ENCODE data around the gene DLGAP1.
"Not testable (repeated sequence)": the region's sequence is repeated elsewhere in the genome, so short reads cannot be mapped to it uniquely, and the experiment has no call there.

DLGAP1 gene

GRCh38 chr18:3592864-3593263 lies 862.2 kb downstream of the DLGAP1 start:
- no peak for DNase-seq

DNA sequence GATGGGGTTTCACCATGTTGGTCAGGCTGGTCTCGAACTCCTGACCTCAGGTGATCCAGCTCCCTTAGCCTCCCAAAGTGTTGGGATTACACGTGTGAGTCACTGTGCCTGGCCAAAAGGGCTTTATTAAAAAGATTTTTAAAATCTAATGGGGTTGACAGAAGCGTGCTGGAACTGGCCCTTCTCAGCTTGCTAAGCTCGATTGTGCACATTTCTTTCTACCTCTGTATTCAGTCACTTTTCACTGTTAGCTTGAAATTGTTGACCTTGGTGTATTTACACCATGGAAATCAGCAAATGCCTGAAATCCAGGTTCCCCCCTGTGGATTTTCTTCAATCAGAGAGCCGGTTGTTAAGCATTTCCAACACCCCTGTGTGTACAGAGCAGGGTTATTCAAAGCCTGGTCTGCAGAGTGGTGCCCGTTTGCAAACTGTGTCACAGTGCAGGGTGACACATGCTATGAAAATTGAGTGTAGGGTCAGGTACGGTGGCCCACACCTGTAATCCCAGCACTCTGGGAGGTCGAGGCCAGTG lies 864.9 kb downstream of the DLGAP1 start:
- DNase-seq = no peak

DNA sequence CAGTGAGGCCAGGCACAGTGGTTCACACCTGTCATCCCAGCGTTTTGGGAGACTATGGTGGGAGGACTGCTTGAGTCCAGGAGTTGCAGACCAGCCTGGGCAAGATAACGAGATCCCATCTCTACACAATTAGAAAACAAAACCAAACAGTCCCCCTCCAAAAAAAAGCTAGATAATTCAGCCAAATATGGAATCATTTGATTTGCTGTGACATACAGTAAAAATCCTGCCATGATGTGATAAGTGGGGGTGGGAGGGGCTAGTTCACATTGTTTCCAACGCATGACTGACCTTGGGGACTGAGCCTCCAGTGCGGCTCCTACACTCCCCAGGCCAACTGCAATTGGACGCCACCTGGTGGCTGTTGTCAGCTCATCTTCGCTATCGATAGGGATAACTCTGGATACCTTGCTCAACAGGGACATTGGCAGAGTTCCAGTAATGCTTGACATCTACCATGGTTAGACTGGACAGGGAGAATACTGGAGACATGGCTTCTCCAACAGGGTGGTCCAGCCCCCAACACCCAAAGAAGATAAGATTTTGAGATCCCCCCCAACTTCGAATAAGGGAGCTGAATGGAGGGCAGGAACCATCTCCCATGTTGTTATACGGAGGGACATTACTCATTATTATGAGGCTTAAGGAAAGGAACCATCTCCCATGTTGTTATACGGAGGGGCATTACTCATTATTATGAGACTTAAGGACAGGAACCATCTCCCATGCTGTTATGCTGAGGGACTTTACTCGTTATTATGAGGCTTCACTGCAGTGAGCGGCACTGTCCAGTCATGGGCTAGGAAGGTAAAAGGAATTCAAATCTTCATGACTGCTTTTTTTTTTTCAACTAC lies 869.2 kb downstream of the DLGAP1 start:
- no peak for DNase-seq

GRCh38 chr18:3584897-3585460 lies 870.1 kb downstream of the DLGAP1 start:
- no peak for DNase-seq

DNA sequence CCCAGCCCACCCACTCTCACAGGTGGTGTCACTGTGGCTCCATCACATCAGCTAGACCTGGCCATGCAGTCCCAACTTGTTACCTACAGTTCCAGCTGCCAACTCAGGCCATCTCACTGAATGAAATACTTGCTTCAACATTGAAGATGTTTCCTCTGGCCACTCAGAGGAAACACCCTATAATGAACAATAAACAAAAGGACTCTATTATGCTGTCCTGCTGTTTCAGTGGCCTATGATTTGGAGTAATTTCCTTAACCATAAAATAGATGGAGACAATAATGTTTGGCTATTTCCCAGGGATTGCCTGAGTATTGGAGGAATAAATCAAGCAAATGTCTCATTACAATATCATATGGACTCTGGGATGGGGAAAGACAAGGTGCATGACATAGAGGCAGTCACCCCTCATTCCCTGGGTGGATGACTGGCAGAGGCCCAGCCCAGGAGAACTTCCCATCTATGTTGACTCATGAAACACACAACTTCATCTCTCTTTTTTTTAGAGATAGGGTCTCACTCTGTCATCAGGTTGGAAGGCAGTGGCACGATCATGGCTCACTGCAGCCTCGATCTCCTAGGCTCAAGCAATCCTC lies 870.7 kb downstream of the DLGAP1 start:
- DNase-seq = no peak

DNA sequence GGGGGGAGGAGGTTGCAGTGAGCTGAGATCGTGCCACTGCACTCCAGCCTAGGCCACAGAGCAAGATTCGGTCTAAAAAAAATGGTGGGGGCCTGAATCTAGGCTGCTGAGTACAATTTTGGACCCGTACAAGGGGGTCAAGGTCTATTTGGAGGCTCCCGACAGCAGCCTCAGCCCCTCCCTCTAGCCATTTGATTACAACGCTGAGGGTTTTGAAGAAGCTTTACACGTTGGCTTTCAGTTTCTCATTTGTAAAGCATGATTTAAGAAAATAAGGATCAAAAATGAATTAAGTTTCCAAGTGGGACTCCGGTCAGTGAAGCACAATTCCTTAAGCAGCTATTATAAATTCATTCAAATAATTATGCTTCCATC lies 871.2 kb downstream of the DLGAP1 start:
- no peak for DNase-seq

GRCh38 chr18:3583106-3583872 lies 871.8 kb downstream of the DLGAP1 start:
- not testable (repeated sequence) for DNase-seq

DNA sequence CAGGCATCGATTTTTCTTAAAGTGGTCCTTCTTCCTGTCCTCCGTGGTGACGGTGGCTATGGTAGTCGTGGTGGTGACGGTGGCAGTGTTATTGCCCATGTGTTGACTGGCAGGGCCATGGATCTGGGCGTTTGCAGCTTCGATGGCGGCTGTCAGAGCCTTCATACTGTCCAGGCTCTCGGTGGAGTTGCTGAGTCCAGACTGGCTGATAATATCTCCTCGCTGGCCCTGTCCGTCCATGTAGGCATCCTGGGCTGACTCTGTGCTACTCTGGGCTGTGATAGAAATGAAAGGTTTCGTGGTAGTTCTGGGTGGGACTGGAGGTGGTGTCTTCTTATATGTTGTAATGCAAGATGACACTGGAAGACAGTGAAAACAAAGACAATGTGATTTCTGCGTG lies 873.2 kb downstream of the DLGAP1 start:
- DNase-seq = no peak

DNA sequence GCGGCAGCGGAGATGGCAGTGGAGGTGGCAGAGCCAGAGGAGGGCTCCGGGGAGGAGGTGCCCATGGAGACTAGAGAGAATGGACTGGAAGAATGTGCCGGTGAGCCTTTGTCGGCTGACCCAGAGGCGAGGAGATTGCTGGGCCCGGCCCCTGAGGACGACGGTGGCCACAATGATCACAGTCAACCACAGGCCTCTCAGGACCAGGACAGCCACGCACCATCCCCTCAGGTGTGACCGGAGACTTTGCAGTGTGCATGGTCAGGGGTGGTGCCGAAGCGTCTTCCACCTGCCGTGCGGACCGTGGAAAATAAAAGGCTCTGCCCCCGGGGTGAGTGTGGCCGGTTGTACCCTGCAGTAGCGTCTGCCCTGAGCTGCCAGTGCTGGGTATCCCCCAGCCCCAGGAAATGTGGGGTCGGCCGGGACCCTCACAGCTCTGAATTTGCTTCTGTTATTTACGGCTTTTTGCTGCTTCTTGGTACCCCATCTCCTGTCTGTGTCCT lies 874.5 kb downstream of the DLGAP1 start:
- not testable (repeated sequence) for DNase-seq

GRCh38 chr18:3579701-3580100 lies 875.4 kb downstream of the DLGAP1 start:
- no peak for DNase-seq

DNA sequence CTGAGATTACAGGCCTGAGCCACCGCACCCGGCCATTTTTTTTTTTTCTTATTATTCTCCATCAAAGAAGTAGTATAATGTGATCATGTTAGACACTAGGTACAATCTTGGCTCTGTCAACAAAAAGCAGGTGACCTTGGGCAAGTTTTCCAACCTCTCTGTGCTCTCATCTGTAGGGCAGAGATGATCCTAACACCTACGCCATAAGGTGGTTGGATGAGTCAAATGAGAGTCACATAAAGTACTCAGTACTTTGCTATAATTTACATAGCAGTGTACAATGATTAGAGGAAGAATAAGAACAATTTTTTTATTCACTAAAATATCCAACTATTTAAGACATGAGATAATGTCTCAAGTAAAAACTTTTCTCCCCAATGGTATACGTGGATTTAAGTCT lies 876.5 kb downstream of the DLGAP1 start:
- no peak for DNase-seq

DNA sequence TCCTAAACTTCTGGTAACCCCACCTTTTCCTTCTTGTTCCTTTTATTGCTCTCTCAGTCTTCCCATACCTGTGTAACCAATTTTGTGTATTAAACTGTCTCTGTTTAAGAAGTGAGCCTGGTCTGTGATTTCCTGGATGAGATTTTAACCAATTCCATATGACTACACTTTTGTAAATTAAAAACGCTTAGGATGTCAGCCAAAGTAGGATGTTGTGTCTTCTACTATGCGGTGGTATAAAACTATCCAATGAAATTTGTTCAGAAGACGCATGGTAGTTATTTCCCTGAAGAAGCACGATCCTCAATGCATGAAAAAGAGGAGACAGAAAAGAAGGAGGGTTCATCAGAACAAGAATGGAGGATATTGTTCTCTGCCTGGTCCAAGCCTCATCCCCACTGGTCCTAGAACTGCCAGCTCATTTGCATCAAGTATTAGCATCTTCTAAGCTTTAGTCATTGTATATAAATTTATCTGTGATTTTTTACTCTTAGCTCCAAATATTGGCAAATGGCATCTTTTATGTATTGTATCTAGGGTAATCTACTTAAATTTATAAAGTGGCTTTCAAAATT lies 877.7 kb downstream of the DLGAP1 start:
- DNase-seq = no peak

GRCh38 chr18:3572761-3573160 lies 882.3 kb downstream of the DLGAP1 start:
- no peak for DNase-seq

DNA sequence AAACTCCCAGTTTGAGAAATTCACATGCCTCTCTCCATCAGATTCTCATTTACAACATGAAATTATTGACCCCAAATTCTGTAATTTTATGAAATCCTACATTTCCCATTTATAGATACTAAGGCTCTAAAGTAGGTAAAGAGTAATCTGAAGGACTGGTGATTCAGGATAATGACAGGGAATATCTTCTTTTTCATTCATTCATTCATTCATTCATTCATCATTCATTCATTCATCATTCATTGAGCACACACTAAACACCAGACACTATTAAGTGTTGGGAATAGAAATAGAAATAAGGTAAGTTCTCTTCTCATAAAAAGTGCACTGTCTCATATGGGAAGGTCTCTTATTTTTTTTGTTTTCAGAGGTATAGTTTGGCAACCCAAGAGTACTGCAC lies 888.3 kb downstream of the DLGAP1 start:
- no peak for DNase-seq

DNA sequence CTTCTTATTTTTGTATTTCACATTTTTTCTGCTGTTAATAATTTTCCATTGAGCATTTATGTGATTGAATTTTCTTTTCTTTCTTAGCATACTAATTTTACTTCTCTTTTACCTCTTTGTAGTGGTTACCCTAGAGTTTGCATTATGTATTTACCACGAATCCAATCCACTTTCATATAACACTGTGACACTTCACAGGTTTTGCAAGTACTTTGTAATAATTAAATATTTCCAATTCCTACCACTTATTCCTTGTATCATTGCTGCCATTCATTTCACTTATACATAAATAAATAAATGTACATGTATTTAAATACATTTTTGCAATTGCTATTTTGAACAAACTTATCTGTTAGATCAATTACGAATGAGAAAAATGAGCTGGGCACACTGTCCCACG lies 894.4 kb downstream of the DLGAP1 start:
- no peak for DNase-seq

DNA sequence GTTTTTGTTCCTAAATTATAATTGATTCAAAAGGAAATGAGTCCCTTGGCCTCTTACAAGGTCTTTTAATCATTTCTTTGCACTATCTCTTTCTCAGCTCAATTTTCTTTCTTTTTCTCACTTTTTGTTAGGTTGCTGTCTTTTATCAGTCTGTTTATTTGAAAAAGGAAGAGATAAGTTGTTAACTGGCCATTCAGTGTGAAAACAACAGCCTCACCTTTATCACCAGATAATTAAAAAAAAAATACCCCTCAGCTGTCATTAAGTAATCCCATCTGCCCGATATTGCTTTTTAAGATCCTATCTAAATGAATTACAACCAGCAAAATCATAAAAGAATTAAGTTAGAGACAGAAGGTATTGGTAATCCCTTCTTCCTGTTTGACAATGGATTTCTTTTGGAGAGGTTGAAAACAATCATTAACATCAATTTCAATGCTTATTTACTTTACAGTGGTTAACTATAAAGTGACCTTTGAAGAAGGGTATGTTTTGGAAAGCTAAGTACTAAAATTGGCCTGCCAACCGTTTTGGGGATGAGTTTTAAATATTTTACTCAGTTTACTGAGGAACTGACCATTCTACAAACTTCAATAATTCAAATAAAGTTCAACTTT lies 900.2 kb downstream of the DLGAP1 start:
- DNase-seq = no peak

- no peak for DNase-seq
These were observed 901.0 kb downstream of the DLGAP1 start for GRCh38 chr18:3554091-3554601.

GRCh38 chr18:3552305-3552704 lies 902.8 kb downstream of the DLGAP1 start:
- DNase-seq = no peak

DNA sequence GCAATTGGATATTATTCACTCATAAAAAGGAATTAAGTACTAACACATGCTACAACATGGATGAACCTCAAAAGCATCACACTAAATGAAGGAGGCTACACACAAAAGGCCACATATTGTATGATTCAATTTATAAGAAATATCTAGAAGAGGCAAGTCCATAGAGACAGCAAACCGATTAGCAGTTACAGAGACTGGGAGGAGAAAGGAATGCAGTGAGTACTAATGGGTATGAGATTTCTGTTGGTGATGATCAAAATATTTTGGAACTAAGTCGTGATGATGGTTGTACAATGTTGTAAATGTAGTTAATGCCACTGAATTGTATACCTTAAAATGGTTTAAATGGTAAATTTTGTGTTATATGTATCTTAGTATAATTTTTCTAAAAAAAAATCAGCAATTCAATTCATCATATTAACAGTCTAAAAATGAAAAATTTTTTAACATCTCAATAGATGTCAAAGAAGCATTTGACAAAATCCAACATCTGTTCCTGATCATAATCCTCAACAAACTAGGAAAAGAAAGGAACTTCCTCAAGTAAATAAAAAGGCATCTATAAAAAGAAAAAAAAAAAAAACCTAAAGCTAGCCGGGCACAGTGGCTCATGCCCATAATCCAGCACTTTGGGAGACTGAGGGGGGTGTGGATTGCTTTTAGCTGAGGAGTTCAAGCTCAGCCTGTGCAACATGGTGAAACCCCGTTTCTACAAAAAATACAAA lies 907.1 kb downstream of the DLGAP1 start:
- DNase-seq = no peak

DNA sequence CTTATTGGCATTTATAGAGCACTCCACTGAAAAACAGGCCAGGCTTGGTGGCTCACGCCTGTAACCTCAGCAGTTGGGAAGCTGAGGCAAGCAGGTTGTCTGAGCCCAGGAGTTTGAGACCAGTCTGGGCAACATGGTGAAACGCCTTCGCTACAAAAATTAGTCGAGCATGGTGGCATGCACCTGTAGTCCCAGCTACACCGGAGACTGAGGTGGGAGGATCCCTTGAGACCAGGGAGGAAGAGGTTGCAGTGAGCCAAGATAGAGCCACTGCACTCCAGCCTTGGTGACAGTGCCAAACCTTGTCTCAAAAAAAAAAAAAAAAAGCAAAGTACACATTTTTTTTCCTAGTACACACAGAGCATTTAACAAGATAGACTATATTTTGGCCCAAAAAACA lies 909.0 kb downstream of the DLGAP1 start:
- no peak for DNase-seq

GRCh38 chr18:3544537-3544936 lies 910.6 kb downstream of the DLGAP1 start:
- no peak for DNase-seq

Measured in cortex of kidney (tissue), 1 donor.